HG02588 (cell line): Measurements from ENCODE around the gene CLEC16A.
A peak's percentile ranks its signal among the peaks of the same experiment; 100 is the strongest.
"Not testable (repeated sequence)": the region's sequence is repeated elsewhere in the genome, so short reads cannot be mapped to it uniquely, and the experiment has no call there.

Experiments
- ATAC-seq: cut with Tn5 transposase; IDR thresholded peaks from one replicate; pipeline ENCODE4 v1.9.1; 2021; ENCODE audit warnings: mild to moderate bottlenecking, moderate library complexity; ENCODE audit not compliant: unreplicated experiment

CLEC16A gene

GRCh38 chr16:10964891-10965326 lies 20.5 kb downstream of the CLEC16A start:
- ATAC-seq: no peak

- peak; percentile 57 for ATAC-seq
These were observed 21.2 kb downstream of the CLEC16A start for GRCh38 chr16:10965440-10966061.

GRCh38 chr16:10966129-10966528 lies 21.8 kb downstream of the CLEC16A start:
- no peak for ATAC-seq

GRCh38 chr16:10966559-10966958 lies 22.2 kb downstream of the CLEC16A start:
- not testable (repeated sequence) for ATAC-seq

GRCh38 chr16:10967986-10968385 lies 23.6 kb downstream of the CLEC16A start:
- no peak for ATAC-seq

GRCh38 chr16:10968498-10968897 lies 24.1 kb downstream of the CLEC16A start:
- no peak for ATAC-seq

- ATAC-seq: no peak
These were observed 25.3 kb downstream of the CLEC16A start for GRCh38 chr16:10969615-10970014.

GRCh38 chr16:10970065-10970464 lies 25.7 kb downstream of the CLEC16A start:
- ATAC-seq: no peak

GRCh38 chr16:10971560-10971961 lies 27.2 kb downstream of the CLEC16A start:
- no peak for ATAC-seq

GRCh38 chr16:10972108-10972818 lies 27.9 kb downstream of the CLEC16A start:
- ATAC-seq: no peak

GRCh38 chr16:10972819-10973464 lies 28.6 kb downstream of the CLEC16A start:
- ATAC-seq: no peak

- no peak for ATAC-seq
These were observed 32.3 kb downstream of the CLEC16A start for GRCh38 chr16:10976634-10977033.

GRCh38 chr16:10978124-10978523 lies 33.8 kb downstream of the CLEC16A start:
- no peak for ATAC-seq

- no peak for ATAC-seq
These were observed 34.6 kb downstream of the CLEC16A start for GRCh38 chr16:10978871-10979446.

- ATAC-seq: no peak
These were observed 35.6 kb downstream of the CLEC16A start for GRCh38 chr16:10979717-10980601.

- ATAC-seq: no peak
These were observed 36.4 kb downstream of the CLEC16A start for GRCh38 chr16:10980813-10981212.

- ATAC-seq: peak; percentile 70
These were observed 37.4 kb downstream of the CLEC16A start for GRCh38 chr16:10981697-10982216.

- no peak for ATAC-seq
These were observed 38.2 kb downstream of the CLEC16A start for GRCh38 chr16:10982465-10983150.

- ATAC-seq: no peak
These were observed 38.8 kb downstream of the CLEC16A start for GRCh38 chr16:10983159-10983558.

- ATAC-seq: no peak
These were observed 40.1 kb downstream of the CLEC16A start for GRCh38 chr16:10984509-10984908.
